Dedifferentiated amniotic fluid mesenchymal stem cell (primary cell): ENCODE measurements around the gene CFAP65.
A peak's percentile ranks its signal among the peaks of the same experiment; 100 is the strongest.

Source experiments
- DNase-seq: peaks from one replicate; pipeline ENCODE4 v3.0.0-alpha.2; 2016; ENCODE audit errors: extremely low spot score

Gene CFAP65

DNA sequence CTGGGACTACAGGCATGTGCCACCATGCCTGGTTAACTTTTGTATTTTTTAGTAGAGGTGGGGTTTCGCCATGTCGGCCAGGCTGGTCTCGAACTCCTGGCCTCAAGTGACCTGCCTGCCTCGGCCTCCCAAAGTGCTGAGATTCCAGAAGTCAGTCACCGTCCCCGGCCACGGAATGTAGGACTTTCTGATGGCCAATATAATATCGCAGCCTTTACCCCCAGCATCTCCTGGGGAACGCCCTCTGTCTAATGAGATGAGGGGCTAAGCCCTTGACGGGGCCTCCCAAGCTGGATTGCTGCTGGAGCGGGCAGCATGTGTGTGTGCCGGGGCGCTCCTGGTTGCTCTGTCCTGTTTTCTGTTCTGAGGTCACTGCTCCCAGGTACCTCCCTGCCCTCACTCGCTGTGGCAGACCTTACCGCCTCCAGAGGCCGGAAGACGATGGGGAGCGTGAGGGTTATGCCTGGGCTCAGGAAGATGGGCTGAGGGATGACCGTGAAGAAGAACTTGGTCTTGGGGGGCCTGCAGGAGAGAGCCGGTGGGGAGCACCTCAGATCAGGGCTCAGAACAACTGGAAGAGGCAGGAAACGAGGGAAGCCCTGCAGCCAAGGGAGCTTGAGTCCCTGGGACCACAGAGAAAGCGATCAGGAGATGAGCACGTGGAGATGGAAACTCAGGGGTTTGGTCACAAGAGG is 9.1 kb downstream of the CFAP65 start:
- no peak for DNase-seq

GRCh38 chr2:219031005-219031738 is 10.1 kb downstream of the CFAP65 start:
- no peak for DNase-seq

DNA sequence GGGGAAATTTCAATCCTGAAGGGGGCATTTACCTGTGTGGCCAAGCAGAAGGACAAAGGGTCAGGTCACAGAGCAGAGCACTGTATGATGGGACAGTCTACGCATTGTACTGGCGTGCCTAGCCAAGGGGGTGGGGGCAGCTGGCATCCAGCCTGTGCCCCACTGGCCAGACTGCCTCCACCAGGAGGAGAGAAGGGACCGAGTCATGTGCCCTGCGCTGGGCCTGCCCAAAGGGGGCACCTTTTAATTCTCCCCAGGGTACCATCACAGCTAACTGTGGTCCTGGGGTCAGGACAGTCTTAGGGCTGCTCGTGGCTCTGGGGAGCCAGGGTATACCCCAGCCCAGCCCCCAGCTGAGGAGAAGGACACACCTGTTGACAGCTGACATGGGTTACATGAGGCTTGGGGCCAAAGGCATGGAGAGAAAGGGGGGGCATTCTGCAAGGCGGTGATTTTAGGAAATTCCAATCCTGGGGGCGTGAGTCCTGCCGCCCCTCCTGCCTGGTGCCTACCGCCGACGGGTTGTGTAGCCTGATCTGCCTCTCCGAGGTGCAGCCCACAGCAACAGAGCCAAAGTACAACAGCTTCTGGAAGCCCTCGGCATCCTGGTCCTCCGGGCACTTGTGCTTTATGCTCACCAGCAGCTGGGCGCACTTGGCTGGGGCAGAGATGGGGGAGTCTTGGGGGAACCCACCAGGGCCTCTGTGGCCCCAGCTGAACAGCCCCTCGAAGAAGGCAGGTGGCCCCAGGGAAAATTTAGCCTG is 11.0 kb downstream of the CFAP65 start:
- DNase-seq: no peak

DNA sequence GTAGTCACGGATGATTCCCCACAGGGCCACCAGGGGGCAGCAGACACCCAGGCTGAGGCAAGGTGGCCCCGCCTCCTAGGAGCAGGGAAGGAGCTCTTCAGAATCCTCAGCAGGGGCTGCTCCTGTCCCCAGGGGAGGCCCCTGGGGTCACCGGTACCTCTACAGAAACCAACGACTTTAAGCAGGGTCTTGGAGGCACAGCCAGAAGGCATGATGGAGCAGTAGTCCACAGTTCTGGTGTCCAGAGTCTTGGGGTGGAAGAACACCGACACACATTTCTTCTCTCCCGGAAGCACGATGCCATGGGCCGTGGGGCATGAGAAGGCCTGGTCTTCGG is 11.5 kb downstream of the CFAP65 start:
- DNase-seq: peak; percentile 59

- DNase-seq: no peak
Measured at GRCh38 chr2:219028996-219029828, 12.1 kb downstream of the CFAP65 start.

DNA sequence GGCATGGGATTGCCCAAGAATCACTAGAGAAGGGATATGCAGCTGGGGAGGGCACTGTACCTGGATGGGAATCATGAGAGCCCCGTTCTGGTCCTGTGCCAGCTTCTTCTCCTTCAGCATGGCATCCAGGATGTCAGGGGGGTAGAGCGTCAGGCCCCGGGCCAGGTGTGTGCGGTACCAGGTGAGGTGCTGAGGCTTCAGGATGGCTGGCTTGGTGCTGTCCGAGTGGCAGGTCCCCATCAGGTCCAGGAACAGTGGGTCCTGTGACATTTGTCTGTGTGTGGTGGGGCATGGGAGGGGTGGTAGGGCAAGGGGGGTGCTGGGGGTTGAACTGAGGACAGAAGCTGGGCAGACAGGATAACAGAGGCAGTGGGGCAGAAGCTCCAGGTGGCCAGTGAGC is 13.2 kb downstream of the CFAP65 start:
- DNase-seq: no peak

DNA sequence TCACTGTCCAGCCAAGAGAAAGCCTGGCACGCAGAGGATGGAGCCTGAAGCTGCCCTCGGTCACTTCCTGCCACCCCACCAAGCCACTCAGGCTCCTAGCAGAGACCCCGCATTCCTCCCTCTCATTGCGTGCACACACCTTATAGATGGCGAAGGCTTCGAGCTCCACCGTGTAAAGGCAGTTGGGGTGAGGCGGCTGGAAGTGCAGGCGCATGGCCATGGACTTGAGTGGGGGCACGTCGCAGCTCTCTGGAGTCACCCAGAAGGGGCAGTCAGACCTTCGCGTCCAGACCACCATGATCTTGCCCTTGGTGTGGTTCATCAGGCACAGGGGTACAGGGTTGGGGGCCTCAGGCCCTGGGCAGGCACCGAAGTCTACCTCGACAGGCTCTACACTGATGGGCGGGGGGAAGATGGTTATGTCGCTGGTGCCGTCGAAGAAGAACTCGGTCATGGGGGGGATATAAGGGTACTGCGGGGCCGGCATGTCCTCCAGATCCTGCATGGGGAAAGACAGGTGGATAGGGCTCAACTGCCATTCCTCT is 13.7 kb downstream of the CFAP65 start:
- no peak for DNase-seq

DNA sequence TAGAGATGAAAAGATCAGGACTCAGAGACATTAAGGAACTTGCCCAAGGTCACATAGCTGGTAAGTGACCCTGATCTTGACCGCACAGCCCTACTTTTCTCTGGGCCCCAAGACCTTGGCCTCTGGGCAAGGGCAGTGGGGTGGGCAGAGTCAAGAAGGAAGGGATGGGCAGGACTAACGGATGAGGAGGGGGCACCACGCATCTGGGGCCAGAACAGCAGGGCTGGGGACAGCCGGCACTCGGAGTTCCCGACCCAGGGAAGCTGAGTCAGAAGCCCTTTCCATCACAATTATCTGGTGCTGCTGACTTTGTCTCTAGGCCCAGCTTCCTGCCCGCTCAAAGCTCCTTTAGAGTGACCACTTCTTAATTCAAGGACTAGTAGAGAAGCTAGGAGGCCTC is 14.4 kb downstream of the CFAP65 start:
- no peak for DNase-seq

DNA sequence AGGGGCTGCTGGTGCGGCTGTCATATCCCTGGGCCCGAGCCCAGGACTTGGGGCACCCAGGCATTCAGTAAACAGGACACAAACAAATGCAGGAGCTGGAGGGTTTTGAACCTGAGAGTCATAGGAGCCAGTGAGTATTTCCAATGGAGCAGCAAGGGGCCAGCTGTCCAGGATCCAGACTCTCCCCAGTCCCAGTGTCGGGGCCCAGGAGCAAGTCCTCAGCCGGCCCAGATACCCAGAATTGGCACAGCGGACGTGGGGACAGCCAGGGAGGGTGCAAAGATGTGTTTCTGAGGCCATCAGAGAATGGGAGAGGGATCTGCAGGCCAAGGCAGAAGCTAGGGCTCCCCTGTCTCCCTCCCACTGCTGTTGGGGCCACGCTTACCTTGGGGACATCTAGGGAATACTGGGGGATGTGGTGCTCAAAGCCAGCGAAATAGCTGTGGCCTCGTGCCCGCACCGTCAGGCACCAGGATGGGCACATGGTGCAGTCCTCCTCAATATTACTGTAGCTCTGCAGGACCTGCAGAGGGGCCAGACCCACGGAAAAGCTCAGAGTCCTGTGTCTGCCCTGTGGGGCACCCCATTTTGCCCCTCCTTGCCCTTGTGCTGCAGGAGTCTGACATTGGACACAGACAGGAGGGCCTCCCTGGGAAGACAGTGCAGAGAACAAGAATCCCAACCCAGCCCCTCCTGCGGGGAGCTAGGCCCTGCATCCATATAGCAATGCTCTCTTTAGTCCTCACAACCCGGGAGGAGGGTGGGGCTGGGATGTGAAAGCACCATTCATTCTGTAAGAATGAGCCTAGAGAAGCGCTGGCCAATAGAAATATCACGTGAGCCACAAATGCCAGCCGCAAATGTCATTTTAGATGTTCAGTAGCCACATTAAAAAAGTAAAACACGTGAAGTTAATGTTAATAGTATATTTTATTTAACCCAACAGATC is 15.4 kb downstream of the CFAP65 start:
- no peak for DNase-seq

DNA sequence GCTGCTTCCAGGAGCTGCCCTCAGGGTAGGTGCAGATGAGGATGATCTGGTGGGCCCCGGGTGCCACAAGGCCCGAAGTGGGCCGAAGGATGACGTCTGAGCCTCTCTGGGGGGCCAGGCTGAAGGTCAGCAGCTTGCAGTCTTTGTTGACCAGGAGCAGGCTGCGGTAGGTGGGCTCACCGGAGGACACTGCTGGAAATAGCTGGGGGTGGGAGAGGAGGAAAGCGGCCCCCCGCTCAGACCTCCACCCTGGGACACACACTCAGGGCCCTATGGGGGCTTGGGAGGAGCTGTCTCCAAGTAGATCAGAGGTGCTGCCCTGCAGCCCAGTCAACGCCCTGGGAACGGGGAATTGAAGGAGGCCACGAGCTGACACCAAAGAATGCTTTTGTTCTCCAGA is 17.3 kb downstream of the CFAP65 start:
- DNase-seq: no peak

- DNase-seq: no peak
Measured at GRCh38 chr2:219023045-219023605, 18.2 kb downstream of the CFAP65 start.

- DNase-seq: no peak
Measured at GRCh38 chr2:219022616-219023015, 18.7 kb downstream of the CFAP65 start.

DNA sequence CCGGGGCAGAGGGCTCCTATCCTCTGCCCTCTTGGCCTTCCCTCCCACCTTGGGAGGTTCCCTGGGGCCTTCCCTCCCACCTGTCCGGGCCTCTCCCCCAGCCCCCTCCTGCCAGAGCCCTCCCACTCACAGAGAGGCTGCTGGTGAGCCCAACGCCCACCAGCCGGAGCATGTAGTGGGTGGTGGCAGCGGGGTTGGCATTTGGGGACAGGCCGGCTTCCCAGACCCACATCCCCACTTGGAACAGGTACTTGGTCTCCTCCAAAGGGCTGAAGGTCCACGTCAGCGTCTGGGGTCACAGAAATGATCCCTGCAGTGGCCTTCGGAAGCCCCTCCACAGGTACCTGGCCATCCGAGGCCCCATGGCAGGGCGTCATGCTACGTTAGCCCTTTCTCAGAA is 19.3 kb downstream of the CFAP65 start:
- no peak for DNase-seq

DNA sequence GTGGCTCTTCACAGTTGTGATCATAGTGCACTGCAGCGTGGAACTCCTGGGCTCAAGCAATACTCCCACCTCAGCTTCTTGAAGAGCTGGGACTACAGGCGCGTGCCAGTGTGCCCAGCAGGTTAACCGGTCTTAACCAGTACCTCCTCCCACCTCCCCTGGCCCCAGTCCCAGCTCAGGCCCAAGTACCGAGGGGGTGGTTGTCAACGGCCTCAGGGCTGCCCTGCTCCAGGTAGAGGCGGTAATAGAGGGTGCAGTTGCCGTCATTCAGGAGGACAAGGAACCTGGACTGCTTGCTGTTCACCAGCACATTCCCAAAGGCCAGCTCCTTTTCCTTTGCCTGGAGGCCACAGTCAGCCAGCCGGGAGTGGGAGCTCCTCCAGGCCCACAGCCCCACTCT is 19.7 kb downstream of the CFAP65 start:
- no peak for DNase-seq

DNA sequence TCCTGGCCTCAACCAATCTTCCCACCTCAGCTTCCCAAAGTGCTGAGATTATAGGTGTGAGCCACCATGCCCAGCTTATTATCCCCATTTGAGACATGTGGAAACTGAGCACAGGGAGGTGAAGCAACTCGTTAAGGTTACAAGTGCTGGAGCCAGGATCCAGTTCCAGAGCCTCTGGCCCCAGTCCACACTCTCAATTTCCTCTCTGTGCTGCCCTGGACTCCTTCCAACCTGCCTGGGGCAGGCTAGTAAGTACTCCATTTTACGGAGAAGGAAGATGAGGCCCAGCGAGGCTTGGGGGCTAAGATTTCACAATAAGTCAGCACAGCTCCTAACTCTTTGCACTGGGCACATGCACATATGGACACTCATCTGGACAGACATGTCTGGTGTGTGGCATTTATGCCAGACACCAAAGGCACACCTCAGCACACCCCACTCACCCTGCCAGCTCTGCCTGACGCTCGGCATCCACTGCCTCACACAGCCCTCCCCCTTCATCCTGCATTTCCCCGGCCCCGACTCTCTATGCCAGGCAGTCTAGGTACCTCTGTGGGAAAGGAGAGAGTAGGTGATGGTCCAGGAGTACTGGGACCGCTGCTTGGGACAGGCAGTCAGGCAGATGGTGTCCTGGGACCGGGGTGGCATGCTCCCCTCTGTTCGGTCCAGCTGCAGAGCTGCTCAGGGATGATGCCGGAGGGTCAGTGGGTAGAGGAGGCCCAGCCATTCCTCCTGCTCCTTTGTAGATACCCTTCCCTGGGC is 20.5 kb downstream of the CFAP65 start:
- peak; percentile 17 for DNase-seq

DNA sequence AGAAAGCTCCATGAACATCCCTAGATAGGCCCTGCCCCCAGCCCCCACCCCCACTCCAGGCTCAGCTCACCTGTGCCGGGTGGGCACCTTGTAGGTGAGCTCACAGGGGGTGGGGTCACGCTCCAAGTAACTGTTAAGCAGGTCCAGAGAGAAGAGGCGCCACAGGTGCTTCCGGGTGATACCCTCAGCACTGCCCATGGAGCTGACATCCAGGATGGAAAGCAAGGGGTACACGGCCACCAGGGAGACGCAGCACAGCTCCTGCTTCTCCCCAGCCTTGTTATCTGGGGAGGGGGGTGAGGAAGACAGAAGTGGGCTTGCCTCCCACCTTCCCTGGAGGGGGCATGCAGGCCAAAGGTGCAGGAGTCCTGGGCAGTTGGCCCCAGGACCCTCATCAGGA is 21.9 kb downstream of the CFAP65 start:
- DNase-seq: no peak

DNA sequence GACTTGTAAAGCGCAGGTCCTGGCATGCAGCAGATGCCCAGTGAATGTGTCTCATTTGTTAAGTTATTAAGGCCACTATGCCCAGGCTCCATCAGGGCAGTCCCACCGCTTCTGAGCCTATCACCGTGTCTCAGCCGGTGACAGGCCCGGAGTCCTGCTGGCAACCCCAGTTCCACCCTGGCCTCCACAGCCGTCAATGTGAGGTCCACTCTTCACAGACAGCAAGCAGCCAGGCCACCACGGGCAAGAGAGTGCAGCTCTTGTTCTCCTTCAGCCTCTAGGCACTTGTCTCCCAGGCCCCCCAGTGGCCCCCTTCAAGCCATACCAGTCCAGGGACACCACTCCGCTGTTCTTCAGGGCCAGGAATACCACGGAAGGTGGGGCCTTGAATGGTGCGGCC is 22.6 kb downstream of the CFAP65 start:
- DNase-seq: no peak

- no peak for DNase-seq
Measured at GRCh38 chr2:219018286-219018685, 23.0 kb downstream of the CFAP65 start.

GRCh38 chr2:219017201-219017931 is 23.9 kb downstream of the CFAP65 start:
- DNase-seq: no peak
